Fibroblast of skin of right biceps (primary cell): ENCODE results near the gene SUB1.
"Not testable (repeated sequence)": the region's sequence is repeated elsewhere in the genome, so short reads cannot be mapped to it uniquely, and the experiment has no call there.

Experiments
- DNase-seq: peaks from one replicate; pipeline ENCODE4 v3.0.0-alpha.2; 2013

The SUB1 gene

DNA sequence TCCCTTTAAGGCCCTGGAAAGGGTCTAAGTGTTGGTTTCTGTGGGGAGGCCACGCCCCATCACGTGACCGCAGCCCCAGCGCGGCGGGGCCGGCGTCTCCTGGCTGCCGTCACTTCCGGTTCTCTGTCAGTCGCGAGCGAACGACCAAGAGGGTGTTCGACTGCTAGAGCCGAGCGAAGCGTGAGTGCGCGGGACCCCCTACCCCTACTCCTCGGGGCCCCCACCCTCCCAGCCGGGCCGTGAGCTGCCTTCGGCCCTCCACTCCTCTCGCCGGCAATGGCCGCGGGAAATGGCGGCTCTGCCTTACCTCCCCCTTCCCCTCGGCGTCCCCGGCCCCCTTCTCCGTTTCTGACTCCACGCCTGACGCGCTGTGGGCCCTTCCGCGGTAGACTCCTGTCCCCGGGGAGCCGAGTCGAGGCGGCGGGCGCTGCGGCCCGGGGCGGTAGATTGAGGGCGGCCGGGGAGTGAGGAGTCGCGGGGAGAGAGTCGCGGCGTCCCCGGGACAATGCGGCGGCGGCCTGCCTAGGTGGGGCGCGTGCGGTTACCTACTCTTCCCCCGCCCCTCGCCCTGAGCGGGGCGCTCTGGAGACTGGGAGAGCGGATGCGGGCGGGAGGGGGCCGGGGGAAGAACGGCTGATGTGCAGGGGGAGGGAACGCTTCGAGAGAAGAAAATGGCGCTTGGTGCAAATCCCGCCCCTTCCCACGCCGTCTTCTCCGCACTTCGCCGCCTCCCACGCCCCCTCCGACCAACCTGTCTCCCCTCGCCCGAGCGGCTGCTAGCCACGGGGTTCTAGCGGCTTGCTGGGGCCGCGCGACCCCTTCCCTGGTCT lies at the start of gene SUB1:
Gene SUB1 (plus strand): TSS at position 112 of the 830 bp plus-strand sequence. CDS start 2,956 bp downstream, outside the sequence.
- peak; percentile 93 for DNase-seq

DNA sequence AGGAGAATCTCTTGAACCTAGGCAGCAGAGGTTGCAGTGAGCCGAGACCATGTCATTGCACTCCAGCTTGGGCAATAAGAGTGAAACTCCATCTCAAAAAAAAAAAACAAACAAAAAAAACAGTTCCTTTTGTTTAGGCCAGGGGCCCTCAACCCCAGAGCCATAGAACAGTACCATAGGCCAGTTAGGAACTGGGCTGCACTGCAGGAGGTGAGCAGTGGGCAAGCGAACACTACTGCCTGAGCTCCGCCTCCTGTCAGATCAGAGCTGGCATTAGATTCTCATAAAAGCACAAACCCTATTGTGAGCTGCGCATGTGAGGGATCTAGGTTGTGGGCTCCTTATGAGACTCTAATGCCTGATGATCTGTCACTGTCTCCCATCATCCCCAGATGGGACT lies 49.1 kb upstream of the SUB1 start:
- DNase-seq, result no peak

GRCh38 chr5:32537437-32538029 lies 47.8 kb upstream of the SUB1 start:
- DNase-seq, result peak; percentile 87

DNA sequence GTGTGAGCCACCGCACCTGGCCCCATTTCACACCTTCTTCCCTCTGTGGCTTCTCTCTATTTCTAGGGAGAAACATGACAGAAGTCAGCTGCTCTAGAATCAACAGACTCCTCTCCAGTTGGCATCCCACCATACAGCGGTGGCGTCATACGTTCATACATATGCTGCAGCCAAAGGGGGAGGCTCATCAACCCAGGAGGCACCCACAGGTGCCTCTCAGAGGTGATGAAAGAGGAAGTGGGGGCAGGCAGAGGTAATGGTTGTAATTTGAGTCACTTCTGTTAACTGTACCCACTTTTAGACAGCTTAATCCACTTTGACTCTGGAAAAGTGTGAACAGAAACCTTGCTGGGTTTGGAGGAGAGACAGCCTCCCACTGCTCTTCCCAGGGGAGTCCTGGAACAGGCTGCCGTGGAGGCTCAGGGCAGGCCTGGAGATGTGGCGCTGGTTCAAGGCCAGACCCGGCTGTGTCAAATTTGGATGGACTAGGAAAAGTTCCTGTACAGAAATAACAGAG lies 47.3 kb upstream of the SUB1 start:
- no peak for DNase-seq

DNA sequence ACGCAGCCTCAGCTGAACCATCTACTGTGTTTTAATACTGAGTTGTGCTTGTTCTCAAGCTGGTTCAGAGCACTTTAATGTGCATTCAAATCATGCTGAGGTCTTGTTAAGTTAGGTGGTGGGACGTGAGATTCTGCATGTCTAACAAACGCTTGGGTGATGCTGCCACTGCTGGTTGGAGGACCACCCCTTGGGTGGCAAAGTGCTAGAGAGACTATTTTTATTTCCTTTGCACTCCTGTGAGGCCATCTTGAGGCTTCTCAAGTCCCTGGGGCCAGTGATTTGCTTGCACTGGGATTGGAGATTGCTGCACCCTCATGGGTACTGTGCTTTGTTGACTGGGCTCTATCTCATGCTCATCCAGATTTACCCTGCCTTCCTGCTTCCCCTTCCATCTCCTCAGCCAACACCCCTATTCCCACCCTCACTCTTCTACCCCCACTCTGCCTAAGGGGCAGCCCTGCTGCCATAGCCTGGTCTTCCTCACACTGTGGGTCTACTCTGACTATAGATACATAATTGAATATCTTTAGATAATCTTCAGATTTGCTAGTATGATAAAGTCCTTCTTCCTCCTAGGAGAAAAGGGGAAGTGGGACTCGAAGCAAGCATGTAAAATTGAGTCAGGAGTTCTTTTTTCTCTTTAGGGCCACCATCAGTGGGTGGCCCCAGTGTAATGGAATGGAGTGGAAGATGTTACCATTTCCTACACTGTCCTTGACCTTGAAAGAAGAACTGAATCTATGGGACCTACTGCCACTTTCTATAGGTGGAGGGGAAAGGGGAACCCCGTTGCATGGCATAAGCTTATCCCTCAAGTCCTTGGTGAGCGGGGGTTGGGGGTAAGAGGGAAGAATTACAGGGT lies 45.1 kb upstream of the SUB1 start:
- no peak for DNase-seq

DNA sequence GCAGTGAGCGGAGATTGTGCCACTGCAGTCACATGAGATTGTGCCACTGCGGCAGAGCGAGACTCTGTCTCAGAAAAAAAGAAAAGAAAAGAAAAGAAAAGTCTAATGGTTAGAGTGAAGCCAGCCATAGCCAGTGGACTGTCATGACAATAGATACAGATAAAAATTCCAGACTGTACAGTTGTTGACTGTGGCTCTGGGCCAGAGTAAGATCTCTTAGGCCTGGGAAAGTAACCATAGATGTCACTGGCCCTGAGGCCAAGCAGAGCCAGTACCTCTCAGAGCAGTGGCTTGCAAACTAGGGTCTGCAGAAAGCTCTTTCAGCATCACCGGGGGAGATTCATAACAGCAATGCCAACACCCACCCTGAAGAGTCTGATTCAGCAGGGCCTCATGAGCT lies 44.1 kb upstream of the SUB1 start:
- DNase-seq, result peak; percentile 36

DNA sequence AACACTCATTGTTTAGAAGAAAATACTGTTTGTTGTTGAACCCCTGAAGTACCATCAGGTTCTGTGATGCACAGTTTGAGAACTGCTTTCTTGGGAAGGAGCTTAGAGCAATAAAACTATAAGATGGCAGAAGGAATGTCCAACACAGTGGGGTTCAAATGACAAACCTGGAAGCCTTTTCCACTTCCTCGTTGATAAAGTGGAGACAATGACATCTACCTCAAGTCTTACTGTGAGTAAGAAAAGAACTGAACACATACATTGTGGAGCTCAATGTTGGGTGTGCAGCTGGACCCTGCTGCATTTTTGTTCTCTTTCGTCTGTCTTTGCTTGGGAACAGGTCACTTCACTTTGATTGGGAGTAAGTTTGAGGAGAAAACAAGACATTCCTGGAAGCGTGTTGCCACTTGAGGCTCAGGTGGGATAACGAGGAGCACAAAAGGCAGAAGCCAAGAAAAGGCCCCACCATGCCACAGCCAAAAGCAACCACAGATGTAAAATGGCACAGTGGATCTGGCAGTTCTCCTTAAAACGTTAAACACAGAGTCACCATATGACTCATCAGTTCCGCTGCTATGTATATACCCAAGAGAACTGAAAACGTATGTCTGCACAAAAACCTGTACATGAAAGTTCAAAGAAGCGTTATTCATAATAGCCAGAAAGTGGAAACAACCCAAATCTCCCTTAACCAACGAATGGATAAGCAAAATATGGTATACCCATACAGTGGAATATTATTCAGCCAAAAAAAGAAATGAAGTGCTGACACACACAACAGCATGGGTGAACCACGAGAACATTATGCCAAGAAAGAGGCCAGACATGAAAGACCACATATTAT lies 42.9 kb upstream of the SUB1 start:
- DNase-seq, result peak; percentile 74

DNA sequence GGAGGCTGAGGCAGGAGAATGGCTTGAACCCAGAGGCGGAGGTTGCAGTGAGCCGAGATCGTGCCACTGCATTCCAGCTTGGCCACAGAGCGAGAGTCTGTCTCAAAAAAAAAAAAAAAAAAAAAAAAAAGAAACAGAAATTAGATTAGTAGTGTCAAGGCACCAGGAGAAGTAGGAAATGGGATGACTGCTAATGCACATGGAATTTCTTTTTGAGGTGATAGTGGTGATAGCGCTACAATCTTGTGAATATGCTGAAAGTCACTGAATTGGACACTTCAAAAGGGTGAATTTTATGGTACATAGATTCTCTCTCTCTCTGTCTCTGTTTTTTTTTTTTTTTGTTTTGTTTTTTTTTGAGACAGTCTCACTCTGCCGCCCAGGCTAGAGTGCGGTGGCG lies 42.1 kb upstream of the SUB1 start:
- peak; percentile 69 for DNase-seq

- no peak for DNase-seq
These were observed 40.1 kb upstream of the SUB1 start for GRCh38 chr5:32545102-32545800.

- DNase-seq, result no peak
These were observed 34.2 kb upstream of the SUB1 start for GRCh38 chr5:32551194-32551593.

- no peak for DNase-seq
These were observed 33.5 kb upstream of the SUB1 start for GRCh38 chr5:32551865-32552264.

GRCh38 chr5:32552491-32552890 lies 32.9 kb upstream of the SUB1 start:
- not testable (repeated sequence) for DNase-seq

- no peak for DNase-seq
These were observed 32.4 kb upstream of the SUB1 start for GRCh38 chr5:32552936-32553335.

DNA sequence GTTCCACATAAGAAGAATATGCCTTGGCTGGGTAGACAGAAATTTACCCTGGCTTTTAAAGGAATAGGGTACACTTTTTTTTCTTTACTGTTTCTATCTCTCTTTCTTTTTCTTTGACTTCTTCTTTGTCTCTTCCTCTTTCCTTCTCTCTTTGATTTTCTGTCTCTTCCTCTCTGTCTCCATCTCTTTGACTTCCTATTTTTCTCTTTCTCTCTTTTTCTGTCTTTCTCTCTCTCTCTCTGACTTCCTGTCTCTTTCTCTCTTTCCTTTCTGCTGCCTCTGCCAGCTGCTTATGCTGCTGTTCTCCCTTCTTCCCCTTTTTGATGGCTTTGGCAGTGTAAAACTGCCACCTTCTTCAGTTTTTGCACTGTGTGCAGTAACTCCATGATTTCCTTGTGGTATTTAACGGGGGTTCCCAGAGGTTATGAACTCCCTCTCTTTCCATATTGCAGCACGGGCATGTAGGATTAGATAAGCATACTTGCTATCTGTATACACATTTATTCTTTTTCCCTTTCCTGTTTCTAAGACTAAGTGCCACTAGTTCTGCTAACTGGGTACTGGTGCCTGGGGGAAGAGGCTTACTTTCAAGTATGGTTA lies 31.1 kb upstream of the SUB1 start:
- not testable (repeated sequence) for DNase-seq

DNA sequence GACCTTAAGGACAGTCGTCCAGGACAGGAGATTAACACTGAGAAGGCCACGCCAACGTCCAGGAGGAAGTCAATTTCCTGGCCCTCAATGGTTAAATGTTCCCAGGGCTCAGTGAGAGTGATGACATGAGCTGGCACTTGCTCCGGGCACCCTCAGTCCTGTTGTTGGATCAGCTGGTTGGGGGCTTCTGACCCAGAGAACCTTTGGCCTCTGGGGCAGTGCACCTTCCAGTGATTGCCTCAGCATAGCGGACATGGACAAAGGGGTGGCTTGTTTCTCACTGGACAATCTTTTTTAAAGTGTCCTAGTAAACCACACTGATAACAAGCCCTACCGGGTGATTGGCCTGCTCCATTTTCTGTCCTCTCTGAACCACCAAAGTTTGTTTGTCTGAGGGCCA lies 28.8 kb upstream of the SUB1 start:
- DNase-seq, result not testable (repeated sequence)

DNA sequence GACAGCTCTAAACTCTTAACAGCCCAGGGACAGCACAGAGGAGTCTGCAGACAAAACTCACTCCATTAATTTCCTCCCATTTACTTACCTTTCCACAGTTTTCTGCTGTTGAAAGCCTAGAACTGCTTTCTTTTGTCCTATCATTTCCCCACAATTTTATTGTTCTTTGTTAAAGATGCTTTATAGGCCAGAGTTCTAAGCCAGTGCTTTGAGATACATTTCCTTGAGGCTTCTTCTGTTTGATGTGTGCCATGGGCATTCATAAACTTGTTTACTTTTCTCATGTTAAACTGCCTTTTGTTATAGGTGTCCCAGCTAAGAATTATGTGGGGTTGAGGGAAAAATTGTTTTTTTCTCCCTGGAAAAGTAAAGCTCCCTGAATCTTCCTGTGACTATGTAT lies 25.9 kb upstream of the SUB1 start:
- DNase-seq, result no peak

- no peak for DNase-seq
These were observed 25.4 kb upstream of the SUB1 start for GRCh38 chr5:32559921-32560320.

DNA sequence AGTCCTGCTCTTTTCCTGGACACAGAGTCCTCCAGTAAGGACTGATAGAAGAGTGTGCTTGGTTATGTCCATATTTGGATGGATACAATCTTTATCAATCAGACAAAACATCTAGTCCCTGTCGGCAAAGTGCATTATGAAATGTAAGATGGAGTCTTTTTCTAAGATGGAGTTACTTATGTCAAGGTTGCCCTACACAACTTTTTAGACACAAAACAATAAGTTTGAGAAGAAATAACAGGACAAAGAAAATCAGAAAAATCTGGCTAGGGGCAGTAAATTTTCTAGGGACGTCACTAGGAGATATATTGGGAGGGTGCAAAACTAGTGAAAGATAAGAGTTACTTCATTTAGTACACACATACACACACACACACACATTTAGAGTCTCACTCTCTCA lies 23.3 kb upstream of the SUB1 start:
- no peak for DNase-seq

DNA sequence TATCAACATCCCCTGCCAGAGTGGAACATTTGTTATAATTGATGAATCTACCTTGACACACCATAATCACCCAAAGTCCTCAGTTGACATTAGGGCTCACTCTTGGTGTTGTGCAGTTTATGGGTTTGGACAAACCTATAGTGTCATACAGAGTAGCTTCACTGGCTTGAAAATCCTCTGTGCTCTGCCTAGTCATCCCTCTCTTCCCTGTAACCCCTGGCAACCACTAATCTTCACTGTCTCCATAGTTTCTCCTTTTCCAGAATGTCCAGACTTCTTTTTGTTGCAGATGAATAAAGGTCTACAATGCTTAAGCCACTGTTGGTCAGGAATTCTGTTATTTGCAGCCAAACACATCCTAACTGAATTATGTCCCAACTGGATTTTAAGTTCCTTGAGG lies 22.5 kb upstream of the SUB1 start:
- DNase-seq, result no peak

GRCh38 chr5:32563614-32564013 lies 21.7 kb upstream of the SUB1 start:
- no peak for DNase-seq

DNA sequence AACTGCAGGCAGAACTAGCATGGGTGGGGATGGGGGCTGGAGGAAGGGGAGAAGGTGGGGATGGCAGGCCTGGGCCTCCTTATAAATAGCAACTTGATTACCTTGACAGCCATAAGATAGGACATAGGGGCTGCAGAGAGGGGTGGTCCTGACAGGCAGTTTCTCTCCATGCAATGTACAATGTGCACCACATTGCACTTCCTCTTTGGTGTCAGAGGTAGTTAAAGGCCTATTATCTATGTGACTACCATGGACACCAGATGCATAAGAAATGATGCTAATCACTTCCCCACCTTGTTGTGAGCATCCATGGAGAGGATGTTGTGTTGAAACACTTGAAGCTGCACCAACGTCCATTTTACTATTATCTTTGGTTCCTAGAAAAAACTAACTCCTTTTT lies 20.2 kb upstream of the SUB1 start:
- DNase-seq, result no peak
